SW480 (cell line): ENCODE results near the gene THSD7A.
"Not testable (repeated sequence)": the region's sequence is repeated elsewhere in the genome, so short reads cannot be mapped to it uniquely, and the experiment has no call there.

ENCODE experiments used
- DNase-seq: peaks from one replicate; pipeline ENCODE4 v3.0.0-alpha.2; 2016; ENCODE audit warnings: low spot score

Gene THSD7A

DNA sequence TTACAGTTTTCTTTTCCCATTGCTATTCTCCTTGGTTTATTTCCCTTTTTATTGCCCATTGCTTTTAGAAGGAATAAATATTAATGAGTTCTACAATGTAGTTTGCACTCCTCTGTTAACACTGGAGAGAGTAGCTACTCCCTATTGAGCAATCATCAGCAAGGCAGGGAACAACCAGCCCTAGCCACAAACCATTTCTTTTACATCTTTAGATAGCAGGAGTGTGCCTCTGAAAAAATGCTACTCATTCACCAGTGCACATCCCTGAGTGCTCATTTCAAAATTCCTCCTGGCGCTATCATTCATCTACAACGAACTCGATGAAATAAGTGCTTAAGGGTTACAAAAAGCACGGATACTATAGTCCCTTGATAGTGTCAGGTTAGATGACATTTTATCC is 252.9 kb downstream of the THSD7A start:
- no peak for DNase-seq

DNA sequence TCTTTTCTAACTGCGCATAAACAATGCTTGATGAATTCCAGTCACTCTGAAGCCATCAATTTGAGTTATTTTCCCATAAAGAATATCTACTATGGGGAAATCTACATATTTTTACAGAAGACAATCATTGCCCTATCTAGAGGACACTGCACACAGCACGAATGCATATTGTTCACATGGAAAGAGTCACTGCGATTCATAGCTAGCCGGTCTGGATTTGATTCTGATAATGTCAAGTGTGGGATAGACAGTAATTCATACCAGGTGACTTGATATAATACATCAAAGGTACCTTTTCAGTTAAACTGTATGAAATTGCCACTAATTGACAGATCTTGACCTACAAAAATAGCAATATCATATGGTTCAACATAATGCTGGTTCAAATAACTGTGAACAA is 255.7 kb downstream of the THSD7A start:
- DNase-seq = no peak

DNA sequence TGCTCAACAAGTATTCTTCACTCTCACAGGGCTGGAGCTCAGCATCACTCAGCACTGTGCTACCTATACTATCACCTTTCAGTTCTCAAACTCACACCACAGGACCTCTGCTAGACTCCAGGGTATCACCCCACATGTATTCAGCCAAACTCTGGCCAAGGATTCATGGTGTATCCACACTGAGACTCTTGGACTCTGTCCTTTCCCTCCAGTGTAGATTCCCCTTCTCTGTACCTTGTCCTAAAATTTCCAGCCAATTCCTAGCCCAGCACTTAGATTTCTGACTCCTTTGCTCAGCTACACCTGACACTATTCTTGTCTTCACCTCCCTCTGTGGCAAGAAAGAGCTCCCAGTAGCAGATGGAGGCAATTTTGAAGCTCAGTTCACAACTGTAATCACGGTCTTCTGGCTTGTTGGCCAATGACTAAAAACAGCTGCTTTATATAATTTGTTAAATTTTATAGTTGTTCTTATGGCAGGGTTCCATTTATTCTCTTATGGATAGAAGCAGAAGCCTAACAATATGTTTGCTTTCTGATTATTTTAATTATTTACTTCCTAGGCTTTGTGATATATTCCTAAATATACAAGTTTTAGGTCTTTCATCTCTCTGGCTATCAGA is 258.8 kb downstream of the THSD7A start:
- DNase-seq = no peak

DNA sequence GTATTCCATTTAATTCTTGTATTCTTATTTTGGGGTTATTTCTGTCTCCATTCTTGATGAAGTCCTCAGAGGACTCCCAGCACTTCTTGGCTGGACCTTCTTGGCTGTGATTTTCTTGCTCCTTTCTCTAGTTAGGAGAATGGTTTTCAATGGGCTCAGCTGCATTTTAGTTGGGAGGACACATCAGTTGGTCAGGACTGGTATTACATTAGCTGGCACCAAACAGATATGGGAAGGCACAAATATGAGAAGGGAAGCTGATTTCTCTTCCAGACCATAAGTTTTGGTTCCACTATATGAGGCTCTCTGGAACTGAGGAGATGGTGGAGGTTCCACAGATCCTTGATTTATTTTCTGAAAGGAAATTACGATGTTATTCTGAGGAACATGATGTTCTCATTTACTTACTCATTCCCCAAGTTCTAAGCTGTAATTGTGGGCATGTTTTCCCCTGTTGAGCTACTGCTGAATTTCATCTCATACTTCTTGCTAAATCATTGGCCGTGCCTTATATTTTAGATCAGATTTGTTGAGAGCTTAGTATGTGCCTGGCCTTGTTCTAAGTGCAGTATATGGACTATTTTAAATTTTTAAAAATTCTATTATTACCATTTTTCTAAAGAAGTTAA is 261.0 kb downstream of the THSD7A start:
- DNase-seq = peak; percentile 11

DNA sequence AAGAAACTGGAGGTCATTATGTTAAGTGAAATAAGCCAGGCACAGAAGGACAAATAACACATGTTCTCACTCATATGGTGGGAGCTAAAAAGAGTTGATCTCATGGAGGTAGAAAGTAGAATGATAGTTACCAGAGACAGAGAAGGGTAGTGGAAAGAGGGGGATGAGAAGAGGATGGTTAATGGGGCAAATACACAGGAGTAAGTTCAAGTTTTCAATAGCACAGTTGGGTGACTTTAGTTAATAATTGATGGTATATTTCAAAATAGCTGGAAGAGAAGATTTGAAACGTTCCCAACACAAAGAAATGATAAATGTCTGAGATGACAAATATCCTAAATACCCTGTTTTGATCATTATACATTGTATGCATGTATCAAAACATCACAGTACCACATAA is 261.8 kb downstream of the THSD7A start:
- DNase-seq = no peak

DNA sequence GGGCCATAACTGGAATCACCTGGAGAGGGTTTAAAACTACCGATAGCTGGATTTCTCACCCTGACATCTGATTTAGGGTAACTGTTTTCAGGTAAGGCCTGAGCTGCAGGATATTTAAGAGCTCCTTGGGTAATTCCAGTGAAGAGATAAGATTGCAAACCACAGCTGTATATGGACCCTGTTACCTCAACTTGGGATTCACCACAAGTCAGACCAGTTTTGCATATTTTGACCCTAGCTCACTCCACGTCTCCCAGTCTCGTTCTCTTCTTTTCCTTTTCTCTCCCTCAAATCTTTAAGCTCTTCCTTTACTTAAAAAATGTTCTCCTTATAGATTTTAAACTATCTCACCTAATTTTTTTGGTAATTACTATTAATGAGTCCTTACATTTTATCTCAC is 264.4 kb downstream of the THSD7A start:
- DNase-seq = no peak

DNA sequence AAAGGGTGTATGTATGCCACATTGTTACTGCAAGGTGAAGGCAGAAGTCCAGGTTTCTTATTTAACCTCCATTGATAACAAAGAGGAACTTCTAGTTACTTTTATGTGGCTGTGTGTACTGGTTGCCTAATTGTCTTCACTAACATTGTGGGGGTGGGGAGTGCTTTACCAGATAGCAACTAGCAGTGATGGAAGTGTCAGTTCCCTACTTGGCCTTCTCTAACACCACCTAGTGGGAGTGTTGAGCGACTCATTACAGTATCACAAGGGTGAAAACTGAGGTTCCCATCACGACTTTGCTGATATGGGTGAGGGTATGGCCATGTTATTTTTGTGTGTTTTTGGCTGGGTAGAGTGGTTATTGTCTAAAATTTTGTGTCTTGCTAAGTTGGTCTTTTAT is 274.4 kb downstream of the THSD7A start:
- DNase-seq = peak; percentile 19

DNA sequence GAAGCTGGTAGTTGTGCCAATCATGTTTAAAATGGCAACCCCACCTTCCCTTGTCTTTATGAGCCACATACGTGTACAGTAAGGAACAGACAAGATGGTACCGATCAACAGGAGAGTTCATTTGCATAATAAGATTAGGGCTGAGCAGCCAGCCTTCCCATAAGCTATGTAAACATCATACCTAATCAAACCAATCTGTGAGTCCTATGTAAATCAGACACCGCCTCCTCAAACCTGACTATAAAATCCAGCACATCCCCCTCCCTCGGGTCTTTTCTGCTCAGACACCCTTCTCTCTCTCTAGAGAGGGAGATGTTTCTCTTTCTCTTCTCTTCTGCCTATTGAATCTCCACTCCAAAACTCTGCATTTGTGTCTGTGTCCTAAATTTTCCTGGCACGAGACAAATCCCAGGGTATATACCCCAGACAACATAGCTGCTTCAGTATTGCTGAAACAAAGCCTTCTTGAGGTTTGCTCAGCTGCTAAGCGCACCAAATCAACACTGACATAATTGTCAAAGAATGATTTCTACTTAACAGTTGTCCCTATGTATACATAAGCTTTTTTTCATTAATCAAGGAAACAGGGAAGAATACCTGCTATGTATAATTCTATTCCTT is 279.2 kb downstream of the THSD7A start:
- DNase-seq = peak; percentile 17

DNA sequence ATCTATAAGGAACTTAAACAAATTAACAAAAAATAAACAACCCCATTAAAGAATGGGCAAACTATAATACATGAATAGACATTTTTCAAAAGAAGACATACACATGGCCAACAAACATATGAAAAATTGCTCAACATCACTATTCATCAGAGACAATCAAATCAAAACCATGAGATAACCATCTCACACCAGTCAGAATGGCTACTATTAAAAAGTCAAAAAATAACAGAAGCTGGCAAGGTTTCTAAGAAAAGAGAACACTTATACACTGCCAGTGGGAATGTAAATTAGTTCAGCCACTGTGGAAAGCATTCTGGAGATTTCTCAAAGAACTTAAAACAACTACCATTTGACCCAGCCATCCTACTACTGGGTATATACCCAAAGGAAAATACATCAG is 280.5 kb downstream of the THSD7A start:
- DNase-seq = no peak

DNA sequence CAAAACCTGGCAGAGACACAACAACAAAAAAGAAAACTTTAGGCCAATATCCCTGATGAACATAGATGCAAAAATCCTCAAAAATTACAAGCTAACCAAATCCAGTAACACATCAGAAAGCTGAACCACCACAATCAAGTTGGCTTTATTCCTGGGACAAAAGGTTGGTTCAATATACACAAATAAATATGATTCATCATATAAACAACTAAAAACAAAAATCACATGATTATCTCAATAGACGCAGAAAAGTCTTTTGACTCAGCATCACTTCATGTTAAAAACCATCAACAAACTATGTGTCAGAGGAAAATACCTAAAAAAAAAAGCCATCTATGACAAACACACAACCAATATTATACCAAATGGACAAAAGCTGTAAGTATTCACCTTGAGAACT is 283.5 kb downstream of the THSD7A start:
- no peak for DNase-seq

DNA sequence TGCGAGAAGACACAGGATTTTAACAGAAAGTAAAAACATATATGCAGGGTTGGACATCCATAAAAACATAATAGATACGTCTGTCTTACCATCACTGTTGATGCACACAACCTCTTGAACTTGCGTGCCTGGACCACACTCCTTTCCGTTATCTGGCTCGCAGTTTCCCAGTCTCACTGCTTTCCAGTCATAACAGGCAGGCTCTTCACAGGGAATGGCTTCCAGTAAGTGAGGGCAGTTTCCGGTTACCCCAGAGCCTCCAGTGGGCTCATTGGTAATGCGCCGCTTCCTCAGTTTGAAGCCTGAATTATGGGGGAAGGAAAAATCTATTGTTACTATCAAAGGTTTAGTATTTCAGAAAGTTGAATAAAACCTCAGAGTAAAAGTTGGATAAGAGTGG is 290.7 kb downstream of the THSD7A start:
- DNase-seq = no peak

- no peak for DNase-seq
Measured at GRCh38 chr7:11540271-11540761, 291.7 kb downstream of the THSD7A start.

GRCh38 chr7:11539853-11540252 is 292.1 kb downstream of the THSD7A start:
- DNase-seq = no peak

DNA sequence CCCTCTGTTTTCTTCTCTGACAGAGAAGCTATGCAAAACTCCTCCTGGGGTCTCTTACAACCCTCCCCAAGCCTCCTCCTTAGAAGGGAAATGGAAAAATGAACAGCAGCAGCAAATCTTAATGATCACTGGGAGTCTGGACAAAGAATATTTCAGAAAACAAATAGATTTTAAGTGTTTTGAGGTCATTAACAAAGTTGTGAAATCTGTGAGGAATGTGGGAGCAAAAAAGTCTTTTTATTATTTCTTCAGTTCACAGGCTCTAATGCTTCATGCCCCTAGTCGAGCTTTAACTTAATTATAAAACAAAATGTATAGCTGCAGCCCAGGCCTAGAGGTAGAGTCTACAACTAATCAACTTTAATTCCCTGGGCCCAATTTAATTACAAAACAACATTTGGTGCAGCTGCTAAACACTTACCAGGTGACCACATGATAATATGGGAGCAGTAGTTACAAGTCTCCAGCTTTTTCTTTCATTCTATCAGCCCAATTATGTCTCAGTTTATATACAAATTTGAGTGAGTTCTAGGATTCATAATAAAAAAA is 293.2 kb downstream of the THSD7A start:
- no peak for DNase-seq

GRCh38 chr7:11533229-11533820 is 298.7 kb downstream of the THSD7A start:
- no peak for DNase-seq

DNA sequence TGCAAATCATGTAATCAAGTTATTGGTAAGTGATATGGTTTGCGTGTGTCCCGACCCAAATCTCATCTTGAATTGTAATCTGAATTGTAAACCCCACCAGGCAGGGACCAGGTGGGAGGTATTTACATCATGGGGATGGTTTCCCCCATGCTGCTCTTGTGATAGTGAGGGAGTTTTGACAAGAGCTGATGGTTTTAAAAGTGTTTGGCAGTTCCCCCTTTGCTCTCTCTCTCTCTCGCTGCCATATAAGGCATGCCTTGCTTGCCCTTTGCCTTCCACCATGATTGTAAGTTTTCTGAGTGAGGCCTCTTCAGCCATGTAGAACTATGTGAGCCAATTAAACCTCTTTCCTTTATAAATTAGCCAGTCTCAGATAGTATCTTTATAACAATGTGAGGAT is 302.6 kb downstream of the THSD7A start:
- DNase-seq = no peak

- no peak for DNase-seq
Measured at GRCh38 chr7:11527707-11528106, 304.3 kb downstream of the THSD7A start.

GRCh38 chr7:11524476-11525397 is 307.3 kb downstream of the THSD7A start:
- DNase-seq = no peak

DNA sequence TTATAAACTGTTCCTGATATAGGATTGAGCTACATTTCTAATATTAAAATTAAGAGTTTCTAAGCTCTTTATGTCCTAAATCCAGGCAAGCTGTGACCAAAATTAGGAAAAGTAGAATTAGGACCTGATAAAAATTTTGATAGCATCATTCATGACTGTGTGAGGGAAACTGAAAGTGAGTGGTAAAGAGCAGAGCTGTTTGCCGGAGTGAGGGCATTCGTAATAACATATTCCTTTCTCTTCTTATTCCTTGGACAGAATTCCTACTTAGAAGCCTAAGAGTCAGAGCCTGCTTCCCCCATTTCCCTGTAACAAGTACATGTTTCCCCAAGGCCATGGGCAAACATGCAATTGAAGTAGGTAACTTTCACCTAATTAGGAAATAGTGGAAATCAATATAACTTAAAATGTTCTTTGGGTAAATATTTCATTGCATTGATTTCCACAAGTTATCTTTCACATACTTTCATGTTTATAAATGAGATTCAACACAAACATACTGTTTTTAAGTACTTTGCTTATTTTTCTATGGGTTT is 310.0 kb downstream of the THSD7A start:
- DNase-seq = not testable (repeated sequence)

GRCh38 chr7:11517853-11518252 is 314.1 kb downstream of the THSD7A start:
- no peak for DNase-seq

DNA sequence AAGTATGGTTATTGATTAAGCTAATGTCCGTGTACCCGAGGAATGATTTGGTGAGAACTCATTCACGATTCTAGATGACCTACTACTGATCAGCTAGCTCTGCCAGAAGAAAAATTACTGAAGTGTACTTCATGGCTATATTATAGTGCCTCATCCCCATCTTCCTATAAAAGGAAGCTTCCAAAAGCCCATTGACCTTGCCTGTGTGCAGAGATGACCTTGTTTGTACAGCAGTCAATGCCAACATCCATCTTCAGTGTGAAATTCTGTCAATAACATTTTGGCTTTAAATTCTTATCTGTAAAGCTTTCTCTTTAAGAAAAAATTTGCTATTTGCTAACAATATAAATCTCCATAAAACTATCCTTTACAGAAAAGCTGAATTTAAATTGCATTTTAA is 315.7 kb downstream of the THSD7A start:
- DNase-seq = no peak

- no peak for DNase-seq
Measured at GRCh38 chr7:11513460-11513859, 318.5 kb downstream of the THSD7A start.
